DOHH2 (cell line): Measurements from ENCODE around the gene APOL3.

Experiments
- EZH2phosphoT487 ChIP-seq: fragments of 200-600 bp; sonication (generic); IDR thresholded peaks from 2 replicates; pipeline ENCODE4 v1.6.1; 2017; ENCODE audit warnings: borderline replicate concordance, mild to moderate bottlenecking, antibody characterized with exemption, low read length, moderate library complexity, mixed read lengths
- TF ChIP-seq, protein P1 (sequence below): fragments of 200-600 bp; sonication (generic); IDR thresholded peaks from one replicate; pipeline ENCODE4 v1.5.1; 2014; ENCODE audit warnings: antibody characterized with exemption, mild to moderate bottlenecking, low read depth, low read length; ENCODE audit not compliant: poor library complexity, severe bottlenecking

DNA sequence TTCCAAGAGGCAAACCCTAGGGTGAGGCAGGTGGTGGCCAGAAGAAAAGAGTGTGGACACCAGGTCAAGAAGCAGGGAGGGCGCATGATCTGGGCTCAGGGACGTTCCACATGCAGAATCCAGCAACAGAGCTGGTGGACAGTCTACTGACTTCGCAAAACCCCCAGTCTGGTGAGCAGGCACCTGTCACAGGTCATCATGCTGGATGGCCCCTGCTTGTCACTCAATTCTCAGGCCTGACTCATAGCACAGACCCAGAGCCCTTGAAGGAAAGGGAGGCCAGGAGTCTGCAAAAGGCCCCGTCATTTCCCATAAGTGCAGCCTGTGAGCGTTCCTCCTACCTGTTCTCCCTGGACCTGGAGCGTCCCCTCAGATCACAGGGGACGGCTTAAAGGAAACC, 22.9 kb upstream of the APOL3 start:
- TF ChIP-seq, protein P1, sequence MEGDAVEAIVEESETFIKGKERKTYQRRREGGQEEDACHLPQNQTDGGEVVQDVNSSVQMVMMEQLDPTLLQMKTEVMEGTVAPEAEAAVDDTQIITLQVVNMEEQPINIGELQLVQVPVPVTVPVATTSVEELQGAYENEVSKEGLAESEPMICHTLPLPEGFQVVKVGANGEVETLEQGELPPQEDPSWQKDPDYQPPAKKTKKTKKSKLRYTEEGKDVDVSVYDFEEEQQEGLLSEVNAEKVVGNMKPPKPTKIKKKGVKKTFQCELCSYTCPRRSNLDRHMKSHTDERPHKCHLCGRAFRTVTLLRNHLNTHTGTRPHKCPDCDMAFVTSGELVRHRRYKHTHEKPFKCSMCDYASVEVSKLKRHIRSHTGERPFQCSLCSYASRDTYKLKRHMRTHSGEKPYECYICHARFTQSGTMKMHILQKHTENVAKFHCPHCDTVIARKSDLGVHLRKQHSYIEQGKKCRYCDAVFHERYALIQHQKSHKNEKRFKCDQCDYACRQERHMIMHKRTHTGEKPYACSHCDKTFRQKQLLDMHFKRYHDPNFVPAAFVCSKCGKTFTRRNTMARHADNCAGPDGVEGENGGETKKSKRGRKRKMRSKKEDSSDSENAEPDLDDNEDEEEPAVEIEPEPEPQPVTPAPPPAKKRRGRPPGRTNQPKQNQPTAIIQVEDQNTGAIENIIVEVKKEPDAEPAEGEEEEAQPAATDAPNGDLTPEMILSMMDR, result no peak
- no peak for TF ChIP-seq EZH2phosphoT487
